ENCODE data around the gene TRIM71.

DNA sequence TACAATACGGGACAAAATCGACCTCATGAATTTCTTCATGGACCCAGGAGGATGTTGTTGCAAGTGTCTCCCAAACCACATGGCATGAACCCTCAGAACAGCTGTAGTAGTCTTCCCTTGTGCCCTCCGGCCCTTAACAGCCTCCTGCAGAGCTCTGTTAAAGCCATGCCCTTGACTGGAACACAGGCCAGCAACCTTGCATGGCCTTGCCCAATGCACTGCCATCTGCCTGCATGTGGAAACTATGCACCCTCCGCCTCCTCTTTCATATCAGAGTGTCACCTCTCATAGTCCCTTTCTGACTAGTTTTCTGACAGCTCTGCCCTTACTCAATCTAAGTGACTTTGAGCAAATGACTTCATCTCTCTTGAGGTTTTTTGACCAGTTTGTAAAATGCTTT lies 39.4 kb upstream of the TRIM71 start:
- no peak for TF ChIP-seq CTCF (IDR thresholded peaks at IDR 0.05)
- no peak for TF ChIP-seq POLR2A (IDR thresholded peaks at IDR 0.05)
- TF ChIP-seq POLR2AphosphoS5 (IDR thresholded peaks at IDR 0.05), result no peak

All from transverse colon (tissue), 4 donors.